H1 (cell line): Measurements from ENCODE around the gene BABAM2. TPM values are rescaled to one million over a fixed set of nuclear protein-coding genes. Genes with fewer than 3 reads are reported as not detected.

Experiments
- CTCF ChIA-PET: fragments of 300-600 bp; sonication (Branson Sonifier 250); formaldehyde crosslinking; loops from one replicate; lab custom pipeline; 2021; ENCODE audit not compliant: partially characterized antibody; lab: Charles Lee
- POLR2A ChIA-PET: fragments of 300-600 bp; sonication (Branson Sonifier 250); formaldehyde crosslinking; loops from one replicate; lab custom pipeline; 2021; ENCODE audit warnings: inconsistent platforms; ENCODE audit not compliant: partially characterized antibody; lab: Charles Lee
- DNase-seq, 2 experiments: peaks; one replicate each; pipeline versions ENCODE4 v3.0.0 to v3.0.0-alpha.2; 2010 to 2022; ENCODE audit warnings: low spot score in 2 of 2, low read depth in 1 of 2, mixed read lengths in 1 of 2
- FAIRE-seq: peaks from 2 replicates; lab custom pipeline; 2011; peaks lifted over from hg19 to GRCh38; lab: Jason Lieb, UNC
- H2AFZ ChIP-seq: 2 replicates; pipeline ENCODE4 v1.8.1; 2012; ENCODE audit warnings: low read length, inconsistent platforms
- H2AK5ac ChIP-seq: 2 replicates; pipeline ENCODE4 v1.6.1; 2013; ENCODE audit warnings: low read depth, low read length
- H2BK120ac ChIP-seq: replicated peaks from 2 replicates; pipeline ENCODE3; 2013; ENCODE audit warnings: low read depth, low read length, inconsistent platforms
- H2BK12ac ChIP-seq: 2 replicates; pipeline ENCODE4 v1.6.1; 2013; ENCODE audit warnings: low read depth, low read length
- H2BK15ac ChIP-seq: 2 replicates; pipeline ENCODE4 v1.6.1; 2013; ENCODE audit warnings: low read length
- H2BK20ac ChIP-seq: 2 replicates; pipeline ENCODE4 v1.6.1; 2013; ENCODE audit warnings: low read length
- H2BK5ac ChIP-seq: 2 replicates; pipeline ENCODE4 v1.6.1; 2013; ENCODE audit warnings: low read depth, low read length
- H3K14ac ChIP-seq: 2 replicates; pipeline ENCODE4 v1.6.1; 2013; ENCODE audit warnings: inconsistent platforms; ENCODE audit not compliant: insufficient read length
- H3K18ac ChIP-seq: 2 replicates; pipeline ENCODE4 v1.6.1; 2013; ENCODE audit warnings: low read length; ENCODE audit errors: extremely low read depth
- H3K23ac ChIP-seq: 2 replicates; pipeline ENCODE4 v1.6.1; 2013; ENCODE audit warnings: inconsistent platforms; ENCODE audit not compliant: insufficient read length
- H3K23me2 ChIP-seq: 2 replicates; pipeline ENCODE4 v1.6.1; 2013; ENCODE audit warnings: low read depth, low read length
- H3K27ac ChIP-seq: 2 replicates; pipeline ENCODE4 v1.6.1; 2011; ENCODE audit warnings: low read depth, low read length, inconsistent platforms
- H3K27me3 ChIP-seq, 4 experiments: replicated peaks in 1 of 4; 1 replicate in 1 of 4; 2 replicates in 3 of 4; pipeline versions ENCODE4 v1.6.1 to v1.8.1; 2011 to 2013; ENCODE audit warnings: low read length in 3 of 4, mild to moderate bottlenecking in 3 of 4, inconsistent platforms in 2 of 4, mixed read lengths in 2 of 4, moderate library complexity in 1 of 4; ENCODE audit not compliant: control insufficient read depth in 3 of 4, insufficient read depth in 3 of 4; ENCODE audit errors: extremely low read depth in 1 of 4
- H3K36me3 ChIP-seq, 4 experiments: 2 replicates each; pipeline versions ENCODE4 v1.6.1 to v1.8.1; 2011 to 2013; ENCODE audit warnings: mild to moderate bottlenecking in 4 of 4, low read length in 3 of 4, moderate library complexity in 2 of 4, control low read depth in 1 of 4, inconsistent platforms in 1 of 4; ENCODE audit not compliant: insufficient read depth in 4 of 4, control insufficient read depth in 2 of 4
- H3K4ac ChIP-seq: replicated peaks from 2 replicates; pipeline ENCODE3; 2013; ENCODE audit warnings: low read length, low read depth, mixed read lengths, inconsistent platforms; ENCODE audit not compliant: insufficient read length
- H3K4me1 ChIP-seq, 4 experiments: replicated peaks in 1 of 4; 1 replicate in 1 of 4; 2 replicates in 3 of 4; pipeline versions ENCODE4 v1.6.1 to v1.8.1; 2011 to 2013; ENCODE audit warnings: low read length in 3 of 4, inconsistent platforms in 2 of 4, mixed read lengths in 1 of 4; ENCODE audit not compliant: insufficient read depth in 4 of 4, control insufficient read depth in 3 of 4
- H3K4me2 ChIP-seq, 2 experiments: 2 replicates each; pipeline versions ENCODE4 v1.6.1 to v1.8.1; 2011 to 2013; ENCODE audit warnings: low read depth in 2 of 2, low read length in 2 of 2, control low read depth in 1 of 2, inconsistent platforms in 1 of 2, mild to moderate bottlenecking in 1 of 2; ENCODE audit not compliant: insufficient read depth in 1 of 2
- H3K4me3 ChIP-seq, 4 experiments: fragments of 200-600, 300-600 bp in 1 of 4; sonication (generic), shearing (Covaris generic), sonication (Bioruptor Twin) in 1 of 4; 2 replicates each; pipeline versions ENCODE4 v1.5.1 to v1.8.1; 2011 to 2016; ENCODE audit warnings: low read length in 4 of 4, low read depth in 3 of 4, control low read depth in 2 of 4, inconsistent platforms in 2 of 4, mild to moderate bottlenecking in 2 of 4, mixed read lengths in 1 of 4, moderate library complexity in 1 of 4; ENCODE audit not compliant: insufficient read depth in 2 of 4; ENCODE audit errors: extremely low read depth in 1 of 4
- H3K56ac ChIP-seq: replicated peaks from 2 replicates; pipeline ENCODE3; 2013; ENCODE audit warnings: low read depth, mild to moderate bottlenecking, mixed read lengths, low read length, inconsistent platforms; ENCODE audit not compliant: insufficient read length
- H3K79me1 ChIP-seq: 2 replicates; pipeline ENCODE4 v1.6.1; 2013; ENCODE audit warnings: low read depth, low read length, control low read depth
- H3K79me2 ChIP-seq, 2 experiments: 2 replicates each; pipeline versions ENCODE4 v1.6.1 to v1.8.1; 2012 to 2013; ENCODE audit warnings: low read length in 2 of 2, mild to moderate bottlenecking in 2 of 2, inconsistent platforms in 1 of 2; ENCODE audit not compliant: insufficient read depth in 2 of 2, control insufficient read depth in 1 of 2
- H3K9ac ChIP-seq, 4 experiments: replicated peaks in 1 of 4; 1 replicate in 1 of 4; 2 replicates in 3 of 4; pipeline versions ENCODE4 v1.6.1 to v1.8.1; 2011 to 2013; ENCODE audit warnings: low read depth in 3 of 4, low read length in 3 of 4, control low read depth in 2 of 4, mild to moderate bottlenecking in 2 of 4, moderate library complexity in 2 of 4, inconsistent platforms in 1 of 4; ENCODE audit errors: extremely low read depth in 1 of 4
- H3K9me3 ChIP-seq, 2 experiments: 2 replicates each; pipeline versions ENCODE4 v1.6.1 to v1.8.1; 2012 to 2013; ENCODE audit warnings: mild to moderate bottlenecking in 2 of 2, moderate library complexity in 2 of 2, control low read depth in 1 of 2, inconsistent platforms in 1 of 2, low read depth in 1 of 2, low read length in 1 of 2, mixed read lengths in 1 of 2; ENCODE audit not compliant: insufficient read depth in 2 of 2
- H4K20me1 ChIP-seq, 2 experiments: replicated peaks in 1 of 2; 2 replicates each; pipeline versions ENCODE3 to v1.8.1; 2011 to 2013; ENCODE audit warnings: inconsistent platforms in 2 of 2, low read length in 2 of 2, mild to moderate bottlenecking in 1 of 2; ENCODE audit not compliant: insufficient read depth in 2 of 2, control insufficient read depth in 1 of 2
- H4K5ac ChIP-seq: 2 replicates; pipeline ENCODE4 v1.6.1; 2013; ENCODE audit warnings: low read length, low read depth, mixed read lengths, inconsistent platforms; ENCODE audit not compliant: insufficient read length
- H4K8ac ChIP-seq: 2 replicates; pipeline ENCODE4 v1.8.0; 2013; ENCODE audit warnings: mild to moderate bottlenecking, moderate library complexity, low read length, inconsistent platforms; ENCODE audit not compliant: insufficient read depth; ENCODE audit errors: extremely low read depth
- H4K91ac ChIP-seq: replicated peaks from 2 replicates; pipeline ENCODE3; 2013; ENCODE audit warnings: low read length, mixed read lengths, inconsistent platforms; ENCODE audit not compliant: insufficient read length
- CTCF ChIP-seq, 3 experiments: IDR thresholded peaks; 1 replicate in 2 of 3; 2 replicates in 1 of 3; pipeline versions ENCODE4 v1.5.1 to v1.6.1; 2011; ENCODE audit warnings: low read length in 3 of 3, mild to moderate bottlenecking in 3 of 3, inconsistent platforms in 2 of 3, low read depth in 1 of 3, moderate library complexity in 1 of 3; ENCODE audit not compliant: insufficient read depth in 1 of 3; ENCODE audit errors: control extremely low read depth in 1 of 3
- GTF2F1 ChIP-seq: IDR thresholded peaks from 2 replicates; pipeline ENCODE4 v1.6.1; 2012; ENCODE audit warnings: low read depth, low read length, improper control_type of control experiment, borderline replicate concordance
- HDAC2 ChIP-seq, 2 experiments: fragments of 300-600 bp in 1 of 2; sonication (generic) in 1 of 2; IDR thresholded peaks; 2 replicates each; pipeline ENCODE4 v1.6.1; 2011 to 2012; ENCODE audit warnings: low read depth in 2 of 2, low read length in 2 of 2, mild to moderate bottlenecking in 2 of 2, moderate library complexity in 2 of 2, borderline replicate concordance in 1 of 2, inconsistent platforms in 1 of 2
- KDM4A ChIP-seq: IDR thresholded peaks from one replicate; pipeline ENCODE4 v1.7.1; 2012; ENCODE audit warnings: low read depth, mild to moderate bottlenecking, moderate library complexity, low read length, inconsistent platforms; ENCODE audit not compliant: severe bottlenecking
- RAD21 ChIP-seq, 2 experiments: IDR thresholded peaks in 1 of 2; conservative IDR thresholded peaks in 1 of 2; 2 replicates each; pipeline ENCODE4 v1.6.1; 2011; ENCODE audit warnings: low read depth in 2 of 2, low read length in 2 of 2, improper control_type of control experiment in 1 of 2, inconsistent platforms in 1 of 2, mild to moderate bottlenecking in 1 of 2, moderate library complexity in 1 of 2
- TCF12 ChIP-seq: IDR thresholded peaks from 2 replicates; pipeline ENCODE4 v1.6.1; 2011; ENCODE audit warnings: low read depth, mild to moderate bottlenecking, low read length
- TEAD4 ChIP-seq: IDR thresholded peaks from 2 replicates; pipeline ENCODE4 v1.6.1; 2012; ENCODE audit warnings: low read depth, low read length, inconsistent platforms, mixed read lengths
- WGBS, 2 experiments: shearing (Covaris generic) in 1 of 2; methylation state at CpG; one replicate each; pipeline versions ENCODE4 v1.1.6 to v1.1.7; 2013 to 2015; ENCODE audit warnings: low lambda C conversion rate in 2 of 2, mixed read lengths in 2 of 2, inconsistent platforms in 1 of 2, low coverage in 1 of 2, missing lambda C conversion rate in 1 of 2; ENCODE audit not compliant: insufficient replicate concordance in 2 of 2, insufficient coverage in 1 of 2, insufficient read length in 1 of 2; ENCODE audit errors: extremely low coverage in 1 of 2, missing lambda C conversion rate in 1 of 2; 5-methylcytosine and 5-hydroxymethylcytosine counted together
- polyA plus RNA-seq, 7 experiments: library from polyadenylated mRNA; depleted of rRNA in 3 of 7; stranded (reverse) in 5 of 7; unstranded in 2 of 7; fragments of >200 nt in 5 of 7; fragments of 200-250 nt in 2 of 7; gene quantifications; 1 replicate in 5 of 7; 2 replicates in 1 of 7; 4 replicates in 1 of 7; pipeline versions ENCODE4 v1.2.1 to v1.2.3, GENCODE V29; 2011 to 2013; ENCODE audit warnings: missing spikeins in 2 of 7, mixed read lengths in 2 of 7
- total RNA-seq: library from RNA; stranded (reverse); fragmentation: NEBNext Ultra II Directional; extraction: Animal tissue kit (Norgen Biotek cat#: 25700); gene quantifications from 2 replicates; pipeline ENCODE4 v1.2.1, GENCODE V29; 2021

The BABAM2 gene
- total and polyA plus RNA-seq, 2 of the 8 experiments (the other 6 are each of a cell fraction or from before 2014, with no cell fraction given), result 15.8 to 20.9 TPM

GRCh38 chr2:27973592-27973991 lies 83.1 kb downstream of the BABAM2 start:
- DNase-seq (no peak), FAIRE-seq (no peak)
- no peak overlapping the region for H3K4me2 ChIP-seq

More at GRCh38 chr2:27973592-27973991, 83.1 kb downstream of the BABAM2 start:
- Histone ChIP-seq H4K20me1 (no peaks in the 10 kb centered on the region), H2BK5ac (no peak overlapping the region), H3K9ac (no peak overlapping the region), H3K36me3 (no peaks in the 10 kb centered on the region), H3K79me2 (no peaks in the 10 kb centered on the region), H3K9me3 (peaks cover 0 to 8% of the 10 kb centered on the region in 2 experiments; a peak in 2 of 4 replicates), H3K4ac (no peak overlapping the region), H3K56ac (no peak overlapping the region), H3K18ac (no peak overlapping the region), H3K23me2 (no peaks in the 10 kb centered on the region), H4K91ac (no peak overlapping the region), H3K23ac (no peak overlapping the region), H4K5ac (no peak overlapping the region), H2BK12ac (no peak overlapping the region), H3K79me1 (no peaks in the 10 kb centered on the region; the same call in 1 of the 2 replicates), H2BK120ac (no peak overlapping the region), H3K4me1 (peaks cover 0 to 2% (median 0%) of the 10 kb centered on the region in 4 experiments; a peak in 1 of 7 replicates), H2BK20ac (no peak overlapping the region), H3K4me3 (no peak overlapping the region), H3K14ac (no peak overlapping the region), H4K8ac (no peak overlapping the region), H2AK5ac (no peak overlapping the region), H2AFZ (no peak overlapping the region), H3K27ac (no peak overlapping the region), H3K27me3 (no peaks in the 10 kb centered on the region), H2BK15ac (no peak overlapping the region)
- ChIA-PET CTCF (interaction anchor here (0.5 to 1.9 kb wide), 7 partner anchors 8 to 440 kb away, joined by 3 to 5 read pairs (median 3); no protein-coding TSS in a partner anchor), POLR2A (no interaction called here)
- TF ChIP-seq TCF12 (no peak), HDAC2 (IDR thresholded peaks at IDR 0.05; ENCODE audit: borderline replicate concordance in 1 of 2, low read depth in 2 of 2, low read length in 2 of 2) (no peak), TEAD4 (no peak), KDM4A (no peak), GTF2F1 (no peak), RAD21 (IDR thresholded peaks at IDR 0.05 in 1 of 2, conservative IDR thresholded peaks at IDR 0.05 in 1 of 2; ENCODE audit: low read depth in 2 of 2, low read length in 2 of 2) (peak; percentile 4 to 24; a peak in 2 of 4 replicates), CTCF (IDR thresholded peaks at IDR 0.05; ENCODE audit: control extremely low read depth in 1 of 3, insufficient read depth in 1 of 3, low read depth in 1 of 3, low read length in 3 of 3) (peak in 2 of 3 experiments; percentile 13 to 41; a peak in 2 of 4 replicates)
- WGBS, 2 experiments, result 93% methylated on average over 3 of the region's 3 CpGs; no CpG with 5 or more reads in 1 of the 2 experiments
